GM23248 (cell line): Measurements from ENCODE around the gene ANXA9. TPM values are rescaled to one million over a fixed set of nuclear protein-coding genes. Genes with fewer than 3 reads are reported as not detected.

ENCODE experiments used
- DNase-seq: peaks from one replicate; pipeline ENCODE4 v3.0.0-alpha.2; 2015
- H2AFZ ChIP-seq: fragments of 200-600 bp; sonication (generic); 2 replicates; pipeline ENCODE4 v1.6.1; 2016; ENCODE audit warnings: antibody characterized with exemption
- H3F3A ChIP-seq: fragments of 200-600 bp; sonication (generic); 2 replicates; pipeline ENCODE4 v1.6.1; 2016; ENCODE audit warnings: mild to moderate bottlenecking, antibody characterized with exemption, mixed run types; ENCODE audit not compliant: insufficient read depth
- H3K27ac ChIP-seq: fragments of 200-600 bp; sonication (generic); 2 replicates; pipeline ENCODE4 v1.5.1; 2016; ENCODE audit warnings: mild to moderate bottlenecking
- H3K27me3 ChIP-seq: fragments of 200-600 bp; sonication (generic); replicated peaks from 2 replicates; pipeline ENCODE4 v1.6.1; 2016; ENCODE audit warnings: mild to moderate bottlenecking; ENCODE audit not compliant: insufficient read depth
- H3K36me3 ChIP-seq: fragments of 200-600 bp; sonication (generic); 2 replicates; pipeline ENCODE4 v1.6.1; 2016; ENCODE audit warnings: low read depth, mild to moderate bottlenecking
- H3K4me1 ChIP-seq: fragments of 200-600 bp; sonication (generic); 2 replicates; pipeline ENCODE4 v1.6.1; 2016; ENCODE audit warnings: mild to moderate bottlenecking; ENCODE audit not compliant: insufficient read depth
- H3K4me2 ChIP-seq: fragments of 200-600 bp; sonication (generic); one replicate; pipeline ENCODE4 v1.6.1; 2016; ENCODE audit warnings: mild to moderate bottlenecking; ENCODE audit not compliant: unreplicated experiment
- H3K4me3 ChIP-seq: fragments of 200-600 bp; sonication (generic); 2 replicates; pipeline ENCODE4 v1.5.1; 2016; ENCODE audit warnings: mild to moderate bottlenecking
- H3K79me2 ChIP-seq: fragments of 200-600 bp; sonication (generic); 2 replicates; pipeline ENCODE4 v1.6.1; 2016; ENCODE audit warnings: mild to moderate bottlenecking; ENCODE audit not compliant: insufficient read depth
- H3K9ac ChIP-seq: fragments of 200-600 bp; sonication (generic); 2 replicates; pipeline ENCODE4 v1.6.1; 2016; ENCODE audit warnings: mild to moderate bottlenecking
- H3K9me2 ChIP-seq: fragments of 200-600 bp; sonication (generic); 2 replicates; pipeline ENCODE4 v1.6.1; 2016; ENCODE audit warnings: mixed run types, mild to moderate bottlenecking, moderate library complexity; ENCODE audit not compliant: insufficient read depth
- H3K9me3 ChIP-seq: fragments of 200-600 bp; sonication (generic); one replicate; pipeline ENCODE4 v1.6.1; 2017; ENCODE audit warnings: low read depth
- H4K20me1 ChIP-seq: fragments of 200-600 bp; sonication (generic); 2 replicates; pipeline ENCODE4 v1.6.0; 2016; ENCODE audit not compliant: insufficient read depth
- EZH2 ChIP-seq: fragments of 200-600 bp; sonication (generic); IDR thresholded peaks from 2 replicates; pipeline ENCODE4 v1.6.1; 2018; ENCODE audit warnings: antibody characterized with exemption, mild to moderate bottlenecking; ENCODE audit not compliant: insufficient read depth, poor library complexity, severe bottlenecking
- EZH2phosphoT487 ChIP-seq: fragments of 200-600 bp; sonication (generic); IDR thresholded peaks from 2 replicates; pipeline ENCODE4 v1.6.1; 2018; ENCODE audit warnings: antibody characterized with exemption, moderate library complexity, mild to moderate bottlenecking, low read depth; ENCODE audit not compliant: insufficient read depth
- whole genome bisulfite sequencing, 2 experiments: methylation state at CpG; one replicate each; pipeline ENCODE4 v1.1.6; 2015 to 2017; ENCODE audit warnings: low lambda C conversion rate in 2 of 2, low coverage in 1 of 2; ENCODE audit errors: missing lambda C conversion rate in 2 of 2; 5-methylcytosine and 5-hydroxymethylcytosine counted together
- in situ Hi-C: fragments of 300-500 bp; cut with MboI; formaldehyde crosslinking; loops from 2 replicates; pipeline ENCODE4 v1.15.0; 2020
- polyA plus RNA-seq: library from polyadenylated mRNA; unstranded; fragments of >200 nt; fragmentation: Nextera tagmentation; extraction: Ambion mirVana; gene quantifications from 2 replicates; pipeline ENCODE4 v1.2.1, GENCODE V29; 2016
- total RNA-seq: library from RNA; depleted of rRNA; stranded (reverse); fragments of >200 nt; shearing (Covaris generic); gene quantifications from 2 replicates; pipeline ENCODE4 v1.2.3, GENCODE V29; 2014

ANXA9 gene
- total and polyA plus RNA-seq, 2 experiments from 2014 or later: 0.26 TPM; not detected in 1

GRCh38 chr1:151009206-151009587, 27.1 kb downstream of the ANXA9 start:
- peak; percentile 62 for DNase-seq
- WGBS, 2 experiments: 14 to 16% methylated on average over 3 of the region's 3 CpGs
- no peaks in the 10 kb centered on the region for H3K27me3 ChIP-seq
- in situ Hi-C loops: no loop called here
- TF ChIP-seq EZH2phosphoT487 (no peak), EZH2 (no peak)
- H3K9me3 ChIP-seq: no peaks in the 10 kb centered on the region
- H3K9me2 ChIP-seq: no peaks in the 10 kb centered on the region
- peaks cover 39% of the 10 kb centered on the region for H3K4me1 ChIP-seq
- H3K9ac ChIP-seq: peak overlapping the region; percentile 93
- H4K20me1 ChIP-seq: no peaks in the 10 kb centered on the region
- peaks cover 30% of the 10 kb centered on the region for H3F3A ChIP-seq
- H3K4me2 ChIP-seq: peak overlapping the region; percentile 92
- H2AFZ ChIP-seq: peak overlapping the region; percentile 96
- peak overlapping the region; percentile 76 for H3K27ac ChIP-seq
- peaks cover 54% of the 10 kb centered on the region for H3K79me2 ChIP-seq
- H3K4me3 ChIP-seq: peak overlapping the region; percentile 89
- H3K36me3 ChIP-seq: no peaks in the 10 kb centered on the region

DNA sequence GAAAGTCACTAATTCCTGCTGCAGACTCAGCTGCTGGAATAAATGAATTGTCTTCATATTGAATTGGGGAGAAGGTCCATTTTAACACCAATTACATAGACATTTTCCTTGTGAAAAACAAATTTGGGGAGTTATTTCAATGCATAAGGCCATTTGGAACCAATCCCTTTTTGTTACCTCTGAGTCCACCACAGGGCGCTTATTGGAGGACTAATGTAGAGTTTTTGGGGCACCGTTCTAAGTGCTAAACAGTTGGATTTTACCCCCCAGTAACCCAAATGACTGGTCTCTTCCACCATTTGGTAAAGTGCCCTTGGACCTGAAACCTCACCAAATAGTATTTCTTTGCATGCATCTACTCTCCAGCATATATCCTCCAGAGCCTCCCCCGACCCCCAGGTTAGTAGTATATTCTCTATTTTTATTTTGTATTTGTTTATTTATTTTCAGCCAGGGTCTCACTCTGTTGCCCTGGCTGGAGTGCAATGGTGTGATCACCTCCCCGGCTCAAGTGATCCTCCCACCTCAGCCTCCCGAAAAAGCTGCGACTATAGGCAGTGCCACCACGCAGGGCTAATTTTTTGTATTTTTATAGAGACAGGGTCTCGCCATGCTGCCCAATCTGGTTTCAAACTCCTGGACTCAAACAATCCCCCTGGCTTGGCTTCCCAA, 27.7 kb downstream of the ANXA9 start:
- Histone ChIP-seq H3K27me3 (no peaks in the 10 kb centered on the region), H3K9me3 (no peaks in the 10 kb centered on the region), H3K79me2 (peaks cover 57% of the 10 kb centered on the region), H3K4me2 (peak overlapping the region; percentile 92), H2AFZ (peak overlapping the region; percentile 96), H4K20me1 (no peaks in the 10 kb centered on the region), H3K36me3 (no peaks in the 10 kb centered on the region), H3K9me2 (no peaks in the 10 kb centered on the region), H3K9ac (peak overlapping the region; percentile 93), H3K4me1 (peaks cover 39% of the 10 kb centered on the region), H3K4me3 (peak overlapping the region; percentile 89), H3K27ac (peak overlapping the region; percentile 76), H3F3A (peaks cover 30% of the 10 kb centered on the region)
- in situ Hi-C loops: no loop called here
- 91 to 92% methylated on average over 8 of the region's 8 CpGs for WGBS, 2 experiments
- TF ChIP-seq EZH2: no peak
- no peak for TF ChIP-seq EZH2phosphoT487
- DNase-seq: no peak

GRCh38 chr1:151010346-151010726, 28.2 kb downstream of the ANXA9 start:
- Histone ChIP-seq H3K79me2 (peaks cover 52% of the 10 kb centered on the region), H3K4me3 (no peak overlapping the region), H3K4me1 (peaks cover 34% of the 10 kb centered on the region), H3K27me3 (no peaks in the 10 kb centered on the region), H3K9ac (no peak overlapping the region), H3K9me2 (no peaks in the 10 kb centered on the region), H2AFZ (no peak overlapping the region), H3K36me3 (no peaks in the 10 kb centered on the region), H3F3A (peaks cover 30% of the 10 kb centered on the region), H3K9me3 (no peaks in the 10 kb centered on the region), H3K4me2 (no peak overlapping the region), H3K27ac (no peak overlapping the region), H4K20me1 (no peaks in the 10 kb centered on the region)
- TF ChIP-seq EZH2 (no peak), EZH2phosphoT487 (no peak)
- 51 to 66% methylated on average over 3 of the region's 3 CpGs for WGBS, 2 experiments
- DNase-seq: no peak
- in situ Hi-C loops: no loop called here

GRCh38 chr1:151011154-151011850, 29.2 kb downstream of the ANXA9 start:
- WGBS, 2 experiments: 48 to 54% methylated on average over 4 of the region's 4 CpGs
- Histone ChIP-seq H3K9me2 (no peaks in the 10 kb centered on the region), H3K36me3 (no peaks in the 10 kb centered on the region), H3F3A (peaks cover 30% of the 10 kb centered on the region), H3K9ac (peak overlapping the region; percentile 11; the same call in 1 of the 2 replicates), H3K4me3 (no peak overlapping the region), H3K4me2 (peak overlapping the region; percentile 1), H2AFZ (no peak overlapping the region), H3K27ac (no peak overlapping the region), H3K27me3 (no peaks in the 10 kb centered on the region), H3K79me2 (peaks cover 50% of the 10 kb centered on the region), H3K4me1 (peaks cover 26% of the 10 kb centered on the region), H4K20me1 (no peaks in the 10 kb centered on the region), H3K9me3 (no peaks in the 10 kb centered on the region)
- in situ Hi-C loops: no loop called here
- peak; percentile 42 for DNase-seq
- TF ChIP-seq EZH2 (no peak), EZH2phosphoT487 (no peak)
